Ishikawa (cell line): ENCODE results near the gene SVEP1.

ENCODE experiments used
- CEBPB ChIP-seq: IDR thresholded peaks from 2 replicates; pipeline ENCODE4 v1.6.1; 2012
- CREB1 ChIP-seq: IDR thresholded peaks from 2 replicates; pipeline ENCODE4 v1.6.1; 2012; ENCODE audit warnings: low read depth
- EGR1 ChIP-seq: IDR thresholded peaks from 2 replicates; pipeline ENCODE4 v1.6.1; 2012
- EP300 ChIP-seq: IDR thresholded peaks from 2 replicates; pipeline ENCODE4 v1.6.1; 2012; ENCODE audit warnings: borderline replicate concordance
- FOXM1 ChIP-seq: IDR thresholded peaks from 2 replicates; pipeline ENCODE4 v1.6.1; 2012; ENCODE audit warnings: low read depth, borderline replicate concordance
- NFIC ChIP-seq: IDR thresholded peaks from 2 replicates; pipeline ENCODE4 v1.6.1; 2012
- RAD21 ChIP-seq: IDR thresholded peaks from 2 replicates; pipeline ENCODE4 v1.6.1; 2012; ENCODE audit warnings: low read depth
- TAF1 ChIP-seq: IDR thresholded peaks from 2 replicates; pipeline ENCODE4 v1.6.1; 2012; ENCODE audit warnings: low read depth, mild to moderate bottlenecking
- TCF12 ChIP-seq: IDR thresholded peaks from 2 replicates; pipeline ENCODE4 v1.6.1; 2012; ENCODE audit warnings: low read depth
- TEAD4 ChIP-seq: IDR thresholded peaks from 2 replicates; pipeline ENCODE4 v1.6.1; 2012
- USF1 ChIP-seq: IDR thresholded peaks from 2 replicates; pipeline ENCODE4 v1.6.1; 2012
- YY1 ChIP-seq: IDR thresholded peaks from 2 replicates; pipeline ENCODE4 v1.6.1; 2012; ENCODE audit warnings: low read depth
- ZBTB7A ChIP-seq: IDR thresholded peaks from 2 replicates; pipeline ENCODE4 v1.6.1; 2012; ENCODE audit warnings: low read depth
- TF ChIP-seq, protein P1 (sequence below): IDR thresholded peaks from 2 replicates; pipeline ENCODE4 v1.6.1; 2012; ENCODE audit warnings: low read depth, mild to moderate bottlenecking
- TF ChIP-seq, protein P2 (sequence below): IDR thresholded peaks from 2 replicates; pipeline ENCODE4 v1.6.1; 2012

The SVEP1 gene

DNA sequence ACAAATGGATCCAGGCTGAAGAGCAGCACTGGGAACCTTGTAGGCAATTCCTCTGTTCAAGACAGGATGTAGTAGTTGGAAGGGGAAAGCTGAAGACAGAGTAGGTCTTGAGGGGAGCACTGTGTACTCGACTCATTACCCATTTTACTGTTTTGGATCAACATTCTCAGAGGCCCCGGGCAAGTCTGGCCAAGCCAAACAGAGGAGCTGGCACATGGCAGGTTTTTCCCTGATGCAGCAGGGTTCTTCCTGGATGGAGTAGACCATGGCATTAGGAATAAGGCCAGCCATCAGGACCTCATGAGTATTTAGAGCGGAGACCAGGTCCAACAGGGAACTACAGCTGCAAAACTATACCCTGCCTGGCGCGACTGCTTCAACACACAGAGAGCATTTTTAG is 4.4 kb downstream of the SVEP1 start:
- TF ChIP-seq, protein P1, sequence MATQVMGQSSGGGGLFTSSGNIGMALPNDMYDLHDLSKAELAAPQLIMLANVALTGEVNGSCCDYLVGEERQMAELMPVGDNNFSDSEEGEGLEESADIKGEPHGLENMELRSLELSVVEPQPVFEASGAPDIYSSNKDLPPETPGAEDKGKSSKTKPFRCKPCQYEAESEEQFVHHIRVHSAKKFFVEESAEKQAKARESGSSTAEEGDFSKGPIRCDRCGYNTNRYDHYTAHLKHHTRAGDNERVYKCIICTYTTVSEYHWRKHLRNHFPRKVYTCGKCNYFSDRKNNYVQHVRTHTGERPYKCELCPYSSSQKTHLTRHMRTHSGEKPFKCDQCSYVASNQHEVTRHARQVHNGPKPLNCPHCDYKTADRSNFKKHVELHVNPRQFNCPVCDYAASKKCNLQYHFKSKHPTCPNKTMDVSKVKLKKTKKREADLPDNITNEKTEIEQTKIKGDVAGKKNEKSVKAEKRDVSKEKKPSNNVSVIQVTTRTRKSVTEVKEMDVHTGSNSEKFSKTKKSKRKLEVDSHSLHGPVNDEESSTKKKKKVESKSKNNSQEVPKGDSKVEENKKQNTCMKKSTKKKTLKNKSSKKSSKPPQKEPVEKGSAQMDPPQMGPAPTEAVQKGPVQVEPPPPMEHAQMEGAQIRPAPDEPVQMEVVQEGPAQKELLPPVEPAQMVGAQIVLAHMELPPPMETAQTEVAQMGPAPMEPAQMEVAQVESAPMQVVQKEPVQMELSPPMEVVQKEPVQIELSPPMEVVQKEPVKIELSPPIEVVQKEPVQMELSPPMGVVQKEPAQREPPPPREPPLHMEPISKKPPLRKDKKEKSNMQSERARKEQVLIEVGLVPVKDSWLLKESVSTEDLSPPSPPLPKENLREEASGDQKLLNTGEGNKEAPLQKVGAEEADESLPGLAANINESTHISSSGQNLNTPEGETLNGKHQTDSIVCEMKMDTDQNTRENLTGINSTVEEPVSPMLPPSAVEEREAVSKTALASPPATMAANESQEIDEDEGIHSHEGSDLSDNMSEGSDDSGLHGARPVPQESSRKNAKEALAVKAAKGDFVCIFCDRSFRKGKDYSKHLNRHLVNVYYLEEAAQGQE: no peak
- TF ChIP-seq TCF12 (no peak), CEBPB (no peak), EGR1 (no peak), TAF1 (no peak), YY1 (no peak), EP300 (no peak), USF1 (no peak), FOXM1 (no peak), RAD21 (no peak), TEAD4 (no peak)

GRCh38 chr9:110573305-110573704 is 6.2 kb downstream of the SVEP1 start:
- TF ChIP-seq FOXM1: no peak
- no peak for TF ChIP-seq CREB1
- TF ChIP-seq EP300: no peak
- TF ChIP-seq, protein P1: no peak
- TF ChIP-seq, protein P2, sequence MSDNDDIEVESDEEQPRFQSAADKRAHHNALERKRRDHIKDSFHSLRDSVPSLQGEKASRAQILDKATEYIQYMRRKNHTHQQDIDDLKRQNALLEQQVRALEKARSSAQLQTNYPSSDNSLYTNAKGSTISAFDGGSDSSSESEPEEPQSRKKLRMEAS: no peak
- no peak for TF ChIP-seq ZBTB7A
- no peak for TF ChIP-seq NFIC
- no peak for TF ChIP-seq TEAD4
- TF ChIP-seq TAF1: no peak
- no peak for TF ChIP-seq CEBPB
- TF ChIP-seq TCF12: no peak

- TF ChIP-seq, protein P1: no peak
- TF ChIP-seq FOXM1: no peak
- TF ChIP-seq EGR1: no peak
- TF ChIP-seq RAD21: no peak
- no peak for TF ChIP-seq NFIC
- TF ChIP-seq, protein P2: no peak
- no peak for TF ChIP-seq EP300
- TF ChIP-seq YY1: no peak
- no peak for TF ChIP-seq CREB1
- no peak for TF ChIP-seq CEBPB
- no peak for TF ChIP-seq TEAD4
- no peak for TF ChIP-seq TAF1
These were observed 7.6 kb downstream of the SVEP1 start for GRCh38 chr9:110571801-110572483.

- TF ChIP-seq USF1: no peak
- TF ChIP-seq CREB1: no peak
- no peak for TF ChIP-seq ZBTB7A
- TF ChIP-seq CEBPB: no peak
These were observed 13.4 kb downstream of the SVEP1 start for GRCh38 chr9:110566156-110566555.

DNA sequence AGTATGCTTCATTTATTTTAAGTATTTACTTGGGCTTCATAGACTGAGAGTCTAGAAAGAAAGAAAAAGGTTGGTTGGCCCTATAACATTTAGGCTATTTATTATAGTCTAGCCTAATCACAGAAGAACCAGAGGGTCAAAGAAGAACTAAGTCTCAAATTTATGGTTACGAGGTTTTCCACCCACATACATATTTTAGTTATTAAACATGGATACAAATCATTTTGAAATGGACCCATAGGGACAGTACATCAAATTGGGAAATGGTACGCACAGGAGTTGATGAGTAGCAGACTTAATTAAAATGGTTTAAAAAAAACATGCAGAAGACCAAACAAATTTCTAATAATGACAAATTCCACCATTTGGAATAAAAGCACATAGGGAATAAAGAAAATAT is 17.7 kb downstream of the SVEP1 start:
- TF ChIP-seq NFIC: no peak
- no peak for TF ChIP-seq USF1
- TF ChIP-seq FOXM1: no peak
- TF ChIP-seq TEAD4: no peak
- no peak for TF ChIP-seq TCF12
- TF ChIP-seq, protein P1: no peak
- TF ChIP-seq CREB1: no peak
- TF ChIP-seq RAD21: no peak
